HL-60 (cell line): Measurements from ENCODE around the gene TAP2.

Source experiments
- GABPA ChIP-seq: IDR thresholded peaks from 2 replicates; pipeline ENCODE4 v1.6.1; 2012; ENCODE audit warnings: low read depth
- POLR2AphosphoS5 ChIP-seq: IDR thresholded peaks from 2 replicates; pipeline ENCODE4 v1.6.1; 2012; ENCODE audit warnings: low read depth
- SPI1 ChIP-seq: IDR thresholded peaks from 2 replicates; pipeline ENCODE4 v1.6.1; 2012; ENCODE audit warnings: low read depth, mild to moderate bottlenecking, borderline replicate concordance
- TF ChIP-seq, protein P1 (sequence below): IDR thresholded peaks from one replicate; pipeline ENCODE4 v1.5.1; 2011; ENCODE audit warnings: low read length, control low read depth, inconsistent platforms; ENCODE audit not compliant: insufficient read depth
- TF ChIP-seq, protein P2 (sequence below): IDR thresholded peaks from 2 replicates; pipeline ENCODE4 v1.6.1; 2012; ENCODE audit warnings: low read depth; ENCODE audit not compliant: insufficient replicate concordance

DNA sequence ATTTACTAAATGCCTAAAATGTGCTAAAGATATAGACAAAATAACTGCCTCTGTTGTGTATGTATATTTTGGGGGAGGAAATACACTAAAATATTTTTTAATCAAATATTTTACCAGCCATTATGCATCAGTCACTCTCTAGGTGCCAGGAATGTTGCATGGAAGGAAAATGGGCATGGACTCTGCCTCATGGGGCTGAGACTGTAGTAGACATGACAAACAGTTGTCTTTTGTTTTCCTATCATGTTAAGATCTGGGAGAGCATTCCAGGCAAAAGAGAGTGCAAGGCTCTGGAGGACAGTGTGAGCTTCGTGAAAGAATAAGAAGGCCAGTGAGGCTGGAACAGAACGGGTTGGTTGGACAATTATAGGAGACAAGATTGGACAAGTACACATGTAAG is 48.2 kb downstream of the TAP2 start:
- TF ChIP-seq SPI1 (no peak), POLR2AphosphoS5 (no peak), GABPA (no peak)
- TF ChIP-seq, protein P1, sequence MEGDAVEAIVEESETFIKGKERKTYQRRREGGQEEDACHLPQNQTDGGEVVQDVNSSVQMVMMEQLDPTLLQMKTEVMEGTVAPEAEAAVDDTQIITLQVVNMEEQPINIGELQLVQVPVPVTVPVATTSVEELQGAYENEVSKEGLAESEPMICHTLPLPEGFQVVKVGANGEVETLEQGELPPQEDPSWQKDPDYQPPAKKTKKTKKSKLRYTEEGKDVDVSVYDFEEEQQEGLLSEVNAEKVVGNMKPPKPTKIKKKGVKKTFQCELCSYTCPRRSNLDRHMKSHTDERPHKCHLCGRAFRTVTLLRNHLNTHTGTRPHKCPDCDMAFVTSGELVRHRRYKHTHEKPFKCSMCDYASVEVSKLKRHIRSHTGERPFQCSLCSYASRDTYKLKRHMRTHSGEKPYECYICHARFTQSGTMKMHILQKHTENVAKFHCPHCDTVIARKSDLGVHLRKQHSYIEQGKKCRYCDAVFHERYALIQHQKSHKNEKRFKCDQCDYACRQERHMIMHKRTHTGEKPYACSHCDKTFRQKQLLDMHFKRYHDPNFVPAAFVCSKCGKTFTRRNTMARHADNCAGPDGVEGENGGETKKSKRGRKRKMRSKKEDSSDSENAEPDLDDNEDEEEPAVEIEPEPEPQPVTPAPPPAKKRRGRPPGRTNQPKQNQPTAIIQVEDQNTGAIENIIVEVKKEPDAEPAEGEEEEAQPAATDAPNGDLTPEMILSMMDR, result no peak
- TF ChIP-seq, protein P2, sequence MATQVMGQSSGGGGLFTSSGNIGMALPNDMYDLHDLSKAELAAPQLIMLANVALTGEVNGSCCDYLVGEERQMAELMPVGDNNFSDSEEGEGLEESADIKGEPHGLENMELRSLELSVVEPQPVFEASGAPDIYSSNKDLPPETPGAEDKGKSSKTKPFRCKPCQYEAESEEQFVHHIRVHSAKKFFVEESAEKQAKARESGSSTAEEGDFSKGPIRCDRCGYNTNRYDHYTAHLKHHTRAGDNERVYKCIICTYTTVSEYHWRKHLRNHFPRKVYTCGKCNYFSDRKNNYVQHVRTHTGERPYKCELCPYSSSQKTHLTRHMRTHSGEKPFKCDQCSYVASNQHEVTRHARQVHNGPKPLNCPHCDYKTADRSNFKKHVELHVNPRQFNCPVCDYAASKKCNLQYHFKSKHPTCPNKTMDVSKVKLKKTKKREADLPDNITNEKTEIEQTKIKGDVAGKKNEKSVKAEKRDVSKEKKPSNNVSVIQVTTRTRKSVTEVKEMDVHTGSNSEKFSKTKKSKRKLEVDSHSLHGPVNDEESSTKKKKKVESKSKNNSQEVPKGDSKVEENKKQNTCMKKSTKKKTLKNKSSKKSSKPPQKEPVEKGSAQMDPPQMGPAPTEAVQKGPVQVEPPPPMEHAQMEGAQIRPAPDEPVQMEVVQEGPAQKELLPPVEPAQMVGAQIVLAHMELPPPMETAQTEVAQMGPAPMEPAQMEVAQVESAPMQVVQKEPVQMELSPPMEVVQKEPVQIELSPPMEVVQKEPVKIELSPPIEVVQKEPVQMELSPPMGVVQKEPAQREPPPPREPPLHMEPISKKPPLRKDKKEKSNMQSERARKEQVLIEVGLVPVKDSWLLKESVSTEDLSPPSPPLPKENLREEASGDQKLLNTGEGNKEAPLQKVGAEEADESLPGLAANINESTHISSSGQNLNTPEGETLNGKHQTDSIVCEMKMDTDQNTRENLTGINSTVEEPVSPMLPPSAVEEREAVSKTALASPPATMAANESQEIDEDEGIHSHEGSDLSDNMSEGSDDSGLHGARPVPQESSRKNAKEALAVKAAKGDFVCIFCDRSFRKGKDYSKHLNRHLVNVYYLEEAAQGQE, result no peak
